Stimulated activated CD4-positive, alpha-beta T cell treated with anti-CD3 and anti-CD28 coated beads, Interleukin-15, amount 100 ng/mL, for 48 hours (primary cell): ENCODE data around the gene PRIM1.
"Not testable (repeated sequence)": the region's sequence is repeated elsewhere in the genome, so short reads cannot be mapped to it uniquely, and the experiment has no call there.

Source experiments
- DNase-seq, 2 donors: peaks; one replicate each; pipeline ENCODE4 v3.0.0-alpha.2; 2020; ENCODE audit warnings: low read depth in 2 of 2

PRIM1 gene

GRCh38 chr12:56751712-56752598 is at the start of gene PRIM1:
PRIM1 (minus strand) TSS chr12:56752323; CDS start chr12:56752298, 25 bp downstream.
- peak; percentile 81 to 91 for DNase-seq

GRCh38 chr12:56800221-56800620 is 48.1 kb upstream of the PRIM1 start:
- no peak for DNase-seq

DNA sequence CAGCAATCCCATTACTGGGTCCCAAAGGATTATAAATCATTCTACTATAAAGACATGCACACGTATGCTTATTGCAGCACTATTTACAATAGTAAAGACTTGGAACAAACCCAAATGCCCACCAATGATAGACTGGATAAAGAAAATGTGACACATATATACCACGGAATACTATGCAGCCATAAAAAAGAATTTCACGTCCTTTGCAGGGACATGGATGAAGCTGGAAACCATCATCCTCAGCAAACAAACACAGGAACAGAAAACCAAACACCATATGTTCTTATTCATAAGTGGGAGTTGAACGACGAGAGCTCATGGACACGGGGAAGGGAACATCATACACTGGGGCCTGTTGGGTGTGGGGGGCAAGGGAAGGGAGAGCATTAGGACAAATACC is 47.2 kb upstream of the PRIM1 start:
- not testable (repeated sequence) for DNase-seq

DNA sequence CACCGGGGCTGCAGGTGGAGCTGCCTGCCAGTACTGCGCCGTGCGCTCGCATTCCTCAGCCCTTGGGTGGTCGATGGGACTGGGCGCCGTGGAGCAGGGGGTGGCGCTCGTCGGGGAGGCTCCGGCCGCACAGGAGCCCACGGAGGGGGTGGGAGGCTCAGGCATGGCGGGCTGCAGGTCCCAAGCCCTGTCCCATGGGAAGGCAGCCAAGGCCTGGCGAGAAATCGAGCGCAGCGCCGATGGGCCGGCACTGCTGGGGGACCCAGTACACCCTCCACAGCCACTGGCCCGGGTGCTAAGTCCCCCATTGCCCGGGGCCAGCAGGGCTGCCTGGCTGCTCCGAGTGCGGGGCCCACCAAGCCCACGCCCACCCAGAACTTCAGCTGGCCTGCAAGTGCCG is 43.7 kb upstream of the PRIM1 start:
- not testable (repeated sequence) for DNase-seq

DNA sequence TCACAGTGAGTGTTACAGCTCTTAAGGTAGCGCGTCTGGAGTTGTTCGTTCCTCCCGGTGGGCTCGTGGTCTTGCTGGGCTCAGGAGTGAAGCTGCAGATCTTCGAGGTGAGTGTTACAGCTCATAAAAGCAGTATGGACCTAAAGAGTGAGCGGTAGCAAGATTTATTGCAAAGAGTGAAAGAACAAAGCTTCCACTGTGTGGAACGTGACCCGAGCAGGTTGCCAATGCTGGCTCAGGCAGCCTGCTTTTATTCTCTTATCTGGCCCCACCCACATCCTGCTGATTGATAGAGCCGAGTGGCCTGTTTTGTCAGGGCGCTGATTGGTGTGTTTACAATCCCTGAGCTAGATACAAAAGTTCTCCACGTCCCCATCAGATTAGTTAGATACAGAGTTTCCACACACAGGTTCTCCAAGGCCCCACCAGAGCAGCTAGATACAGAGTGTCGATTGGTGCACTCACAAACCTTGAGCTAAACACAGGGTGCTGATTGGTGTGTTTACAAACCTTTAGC is 43.0 kb upstream of the PRIM1 start:
- DNase-seq = not testable (repeated sequence)

DNA sequence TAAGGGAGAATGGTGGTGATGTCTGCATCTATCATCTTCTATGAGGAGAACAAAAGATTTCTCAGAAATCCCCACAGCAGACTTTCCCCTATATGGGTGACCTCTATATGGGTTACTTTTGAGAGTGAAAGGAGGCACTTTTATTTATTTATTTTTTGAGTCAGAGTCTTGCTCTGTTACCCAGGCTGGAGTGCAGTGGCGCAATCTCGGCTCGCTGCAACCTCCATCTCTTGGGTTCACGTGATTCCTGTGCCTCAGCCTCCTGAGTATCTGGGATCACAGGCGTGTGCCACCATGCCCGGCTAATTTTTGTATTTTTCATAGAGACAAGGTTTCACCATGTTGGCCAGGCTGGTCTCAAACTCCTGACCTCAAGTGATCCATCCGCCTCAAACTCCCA is 41.0 kb upstream of the PRIM1 start:
- not testable (repeated sequence) for DNase-seq

DNA sequence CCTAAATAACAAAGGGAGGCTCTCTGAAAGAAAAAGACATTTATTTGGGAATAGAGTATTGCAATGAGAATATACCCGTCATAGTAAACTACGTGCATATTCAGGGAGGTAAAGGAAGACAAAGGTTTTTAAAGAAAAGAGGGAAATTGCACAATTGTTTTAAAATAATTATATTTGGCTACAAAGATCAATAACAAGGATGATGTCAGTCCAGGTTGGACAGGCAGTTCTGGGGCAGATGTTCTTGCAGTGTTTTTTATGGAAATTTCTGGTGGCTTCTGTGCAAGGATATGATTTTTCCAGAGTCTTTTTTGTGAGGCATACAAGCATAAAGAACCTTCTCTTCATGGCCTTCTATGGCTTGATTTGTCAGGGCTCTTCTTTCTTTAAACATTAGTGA is 40.6 kb upstream of the PRIM1 start:
- no peak for DNase-seq

- not testable (repeated sequence) for DNase-seq
Measured at GRCh38 chr12:56789429-56789828, 37.3 kb upstream of the PRIM1 start.

DNA sequence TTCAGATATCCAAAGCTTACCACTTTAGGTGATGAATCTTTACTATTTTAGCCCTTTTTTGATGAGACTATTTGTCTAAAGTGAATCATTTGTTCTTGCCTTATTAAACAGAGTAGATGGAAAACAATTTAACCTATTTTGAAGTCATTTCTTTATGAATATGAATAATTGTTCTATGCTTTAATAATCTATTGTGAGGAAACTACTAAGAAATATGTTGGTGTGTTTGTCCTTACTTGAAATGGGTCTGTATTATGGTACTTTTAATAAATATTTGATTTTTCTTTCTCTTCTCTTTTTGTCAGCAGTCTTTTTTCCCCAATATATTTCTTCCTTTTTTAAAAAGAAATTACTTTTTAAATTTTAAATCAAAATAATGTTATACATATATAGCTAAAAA is 35.4 kb upstream of the PRIM1 start:
- no peak for DNase-seq

- no peak for DNase-seq
Measured at GRCh38 chr12:56785874-56786273, 33.8 kb upstream of the PRIM1 start.

DNA sequence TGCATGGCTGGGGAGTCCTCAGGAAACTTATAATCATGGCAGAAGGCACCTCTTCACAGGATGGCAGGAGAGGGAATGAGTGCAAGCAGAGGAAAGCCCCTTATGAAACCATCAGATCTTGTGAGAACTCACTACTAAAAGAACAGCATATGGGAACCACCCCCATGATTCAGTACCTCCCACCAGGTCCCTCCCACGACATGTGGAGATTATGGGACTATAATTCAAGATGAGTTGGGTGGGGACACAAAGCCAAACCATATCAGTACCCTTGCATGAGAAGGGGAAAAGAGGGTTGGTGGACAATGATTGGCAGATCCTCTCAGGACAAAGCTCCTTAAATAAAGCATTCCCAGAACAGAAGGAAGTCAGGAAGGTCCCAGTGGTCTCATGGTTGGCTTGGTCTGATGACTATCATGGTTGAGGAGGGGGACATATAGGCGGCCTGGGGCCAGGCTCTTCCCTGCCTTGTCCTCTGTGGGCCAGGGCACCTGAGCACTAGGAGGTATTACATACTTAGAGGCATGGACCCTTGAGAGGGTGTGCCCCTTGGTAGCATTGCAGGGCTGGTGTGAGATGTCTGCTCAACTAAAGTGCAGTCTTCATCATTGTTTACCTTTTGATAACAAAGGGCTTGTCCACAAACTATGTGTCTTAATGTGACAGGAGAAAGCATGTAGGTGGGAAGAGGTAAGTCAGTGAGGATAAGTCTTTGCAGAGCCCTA is 33.2 kb upstream of the PRIM1 start:
- DNase-seq = no peak

DNA sequence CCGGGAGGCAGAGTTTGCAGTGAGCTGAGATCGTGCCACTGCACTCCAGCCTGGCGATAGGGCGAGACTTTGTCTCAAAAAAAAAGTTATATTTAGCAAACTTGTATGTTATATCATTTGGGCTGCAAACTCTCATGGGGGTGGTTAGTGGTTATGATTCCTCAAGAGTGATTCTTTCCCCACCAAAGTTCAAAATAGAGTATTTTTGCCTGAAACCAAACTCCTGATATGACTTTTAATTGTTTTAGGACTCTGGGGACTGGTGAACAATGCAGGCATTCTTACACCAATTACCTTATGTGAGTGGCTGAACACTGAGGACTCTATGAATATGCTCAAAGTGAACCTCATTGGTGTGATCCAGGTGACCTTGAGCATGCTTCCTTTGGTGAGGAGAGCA is 29.6 kb upstream of the PRIM1 start:
- DNase-seq = no peak

- DNase-seq = no peak
Measured at GRCh38 chr12:56778756-56779155, 26.6 kb upstream of the PRIM1 start.

DNA sequence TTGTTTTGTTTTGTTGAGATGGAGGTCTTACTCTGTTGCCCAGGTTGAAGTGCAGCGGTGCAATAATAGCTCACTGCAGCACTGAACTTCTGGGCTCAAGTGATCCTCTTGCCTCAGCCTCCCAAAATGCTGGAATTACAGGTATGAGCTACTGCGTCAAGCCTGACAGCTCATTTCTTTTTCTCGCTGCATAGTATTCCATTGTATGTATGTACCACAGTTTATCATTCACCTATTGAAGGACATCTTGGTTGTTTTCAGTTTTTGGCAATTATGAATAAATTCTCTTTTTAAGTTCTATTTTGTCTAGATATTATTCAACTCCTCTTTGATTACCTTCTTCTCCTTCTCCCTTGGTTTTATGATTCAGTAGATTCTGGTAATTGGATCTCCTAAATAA is 24.5 kb upstream of the PRIM1 start:
- no peak for DNase-seq

DNA sequence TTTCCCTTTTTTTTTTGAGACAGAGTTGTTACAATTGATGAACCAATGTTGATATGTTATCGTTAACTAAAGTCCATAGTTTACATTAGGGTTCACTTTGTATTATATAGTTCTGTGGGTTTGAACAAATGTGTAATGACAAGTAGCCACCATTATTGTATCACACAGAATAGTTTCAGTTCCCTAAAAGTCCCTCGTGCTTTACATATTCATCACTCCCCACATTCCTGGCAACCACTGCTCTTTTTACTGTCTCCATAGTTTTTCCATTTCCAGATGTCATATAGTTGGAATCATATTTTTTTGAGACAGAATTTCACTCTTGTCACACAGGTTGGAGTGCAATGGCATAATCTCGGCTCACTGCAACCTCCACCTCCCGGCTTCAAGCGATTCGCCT is 23.5 kb upstream of the PRIM1 start:
- no peak for DNase-seq

DNA sequence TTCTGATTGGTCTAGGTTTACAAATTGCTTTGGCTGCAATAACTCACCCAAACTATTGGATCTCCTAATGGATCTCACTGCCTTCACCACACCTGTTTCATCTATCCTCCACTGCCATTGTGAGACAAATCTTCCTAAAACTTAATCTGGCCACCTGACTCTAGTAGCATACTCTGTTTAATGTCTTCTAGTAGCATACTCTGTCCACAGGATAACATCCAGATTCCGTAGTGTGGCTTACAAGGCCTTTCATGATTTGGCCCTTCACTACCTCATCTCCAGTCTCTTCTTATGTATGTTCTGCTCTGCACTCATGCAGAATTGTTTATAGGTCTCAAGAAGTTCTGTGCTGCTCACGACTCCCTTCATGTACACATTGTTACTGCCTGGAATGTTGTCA is 21.0 kb upstream of the PRIM1 start:
- DNase-seq = no peak

GRCh38 chr12:56772625-56773024 is 20.5 kb upstream of the PRIM1 start:
- DNase-seq = no peak

GRCh38 chr12:56769868-56770267 is 17.7 kb upstream of the PRIM1 start:
- DNase-seq = no peak

DNA sequence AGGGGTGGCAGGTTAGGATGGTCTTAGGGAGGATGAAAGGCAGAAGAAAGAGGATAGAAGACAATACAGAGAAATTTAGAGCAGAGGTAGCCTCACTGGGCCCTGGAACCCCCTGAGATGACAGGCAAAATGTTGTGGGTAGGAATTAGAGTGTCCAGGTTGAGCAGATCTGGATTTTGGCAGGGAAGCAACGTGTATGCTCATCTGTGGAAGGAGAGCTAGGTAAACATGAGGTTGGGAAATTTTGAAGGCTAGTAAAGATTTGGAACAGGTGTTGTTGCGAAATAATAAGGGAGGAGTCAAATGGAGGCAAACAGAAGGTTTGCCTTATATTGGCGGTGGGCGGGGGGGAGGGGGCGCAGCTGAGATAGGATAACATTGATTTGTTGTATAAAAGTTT is 16.3 kb upstream of the PRIM1 start:
- no peak for DNase-seq

DNA sequence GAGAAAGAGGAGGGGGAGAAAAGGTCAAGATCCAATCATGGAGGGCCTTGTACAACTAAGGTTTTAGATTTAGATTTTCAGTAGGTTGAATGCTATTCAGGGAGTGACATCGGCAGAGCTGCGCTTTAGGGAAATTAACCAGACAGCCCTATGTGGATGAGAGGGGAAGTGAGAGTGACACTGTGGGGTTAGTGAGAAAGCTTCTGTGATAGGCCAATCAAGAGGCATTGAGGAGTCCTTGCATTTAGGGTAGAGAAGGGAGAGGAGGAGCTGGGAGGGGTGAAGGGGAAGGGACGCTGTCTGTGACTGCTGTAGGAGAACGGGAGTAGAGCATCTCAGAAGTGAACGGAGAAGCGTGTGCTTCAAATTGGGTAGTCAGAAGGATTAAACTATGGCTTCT is 14.4 kb upstream of the PRIM1 start:
- DNase-seq = no peak

GRCh38 chr12:56763753-56764657 is 11.9 kb upstream of the PRIM1 start:
- no peak for DNase-seq

- no peak for DNase-seq
Measured at GRCh38 chr12:56761812-56762211, 9.7 kb upstream of the PRIM1 start.
